NB4 (cell line): Measurements from ENCODE around the gene SERTAD4.
"Not testable (repeated sequence)": the region's sequence is repeated elsewhere in the genome, so short reads cannot be mapped to it uniquely, and the experiment has no call there.

Experiments used
- MYC ChIP-seq: IDR thresholded peaks from 2 replicates; pipeline ENCODE4 v1.6.1; 2011; ENCODE audit warnings: low read depth, low read length
- POLR2A ChIP-seq: IDR thresholded peaks from 2 replicates; pipeline ENCODE4 v1.6.1; 2011; ENCODE audit warnings: mild to moderate bottlenecking; ENCODE audit not compliant: insufficient read length; ENCODE audit errors: extremely low read depth
- TF ChIP-seq, protein P1 (sequence below): IDR thresholded peaks from one replicate; pipeline ENCODE4 v1.5.1; 2012; ENCODE audit warnings: low read depth, low read length

GRCh38 chr1:210187849-210188606, 44.6 kb upstream of the SERTAD4 start:
- TF ChIP-seq POLR2A, MYC: not testable (repeated sequence)
- TF ChIP-seq, protein P1, sequence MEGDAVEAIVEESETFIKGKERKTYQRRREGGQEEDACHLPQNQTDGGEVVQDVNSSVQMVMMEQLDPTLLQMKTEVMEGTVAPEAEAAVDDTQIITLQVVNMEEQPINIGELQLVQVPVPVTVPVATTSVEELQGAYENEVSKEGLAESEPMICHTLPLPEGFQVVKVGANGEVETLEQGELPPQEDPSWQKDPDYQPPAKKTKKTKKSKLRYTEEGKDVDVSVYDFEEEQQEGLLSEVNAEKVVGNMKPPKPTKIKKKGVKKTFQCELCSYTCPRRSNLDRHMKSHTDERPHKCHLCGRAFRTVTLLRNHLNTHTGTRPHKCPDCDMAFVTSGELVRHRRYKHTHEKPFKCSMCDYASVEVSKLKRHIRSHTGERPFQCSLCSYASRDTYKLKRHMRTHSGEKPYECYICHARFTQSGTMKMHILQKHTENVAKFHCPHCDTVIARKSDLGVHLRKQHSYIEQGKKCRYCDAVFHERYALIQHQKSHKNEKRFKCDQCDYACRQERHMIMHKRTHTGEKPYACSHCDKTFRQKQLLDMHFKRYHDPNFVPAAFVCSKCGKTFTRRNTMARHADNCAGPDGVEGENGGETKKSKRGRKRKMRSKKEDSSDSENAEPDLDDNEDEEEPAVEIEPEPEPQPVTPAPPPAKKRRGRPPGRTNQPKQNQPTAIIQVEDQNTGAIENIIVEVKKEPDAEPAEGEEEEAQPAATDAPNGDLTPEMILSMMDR = not testable (repeated sequence)
